Islet of Langerhans (tissue), 1 donor: ENCODE data around the gene PRR23E.

Source experiments
- FAIRE-seq: peaks from one replicate; lab custom pipeline; 2011; peaks lifted over from hg19 to GRCh38; lab: Jason Lieb, UNC

PRR23E gene

GRCh38 chr3:127228866-127229265 is 35.9 kb downstream of the PRR23E start:
- no peak for FAIRE-seq

- FAIRE-seq: no peak
Measured at GRCh38 chr3:127233371-127233770, 40.4 kb downstream of the PRR23E start.

- no peak for FAIRE-seq
Measured at GRCh38 chr3:127234778-127235177, 41.8 kb downstream of the PRR23E start.

- FAIRE-seq: no peak
Measured at GRCh38 chr3:127235706-127236105, 42.8 kb downstream of the PRR23E start.

GRCh38 chr3:127237835-127238234 is 44.9 kb downstream of the PRR23E start:
- FAIRE-seq: no peak

- FAIRE-seq: no peak
Measured at GRCh38 chr3:127238602-127239001, 45.7 kb downstream of the PRR23E start.

DNA sequence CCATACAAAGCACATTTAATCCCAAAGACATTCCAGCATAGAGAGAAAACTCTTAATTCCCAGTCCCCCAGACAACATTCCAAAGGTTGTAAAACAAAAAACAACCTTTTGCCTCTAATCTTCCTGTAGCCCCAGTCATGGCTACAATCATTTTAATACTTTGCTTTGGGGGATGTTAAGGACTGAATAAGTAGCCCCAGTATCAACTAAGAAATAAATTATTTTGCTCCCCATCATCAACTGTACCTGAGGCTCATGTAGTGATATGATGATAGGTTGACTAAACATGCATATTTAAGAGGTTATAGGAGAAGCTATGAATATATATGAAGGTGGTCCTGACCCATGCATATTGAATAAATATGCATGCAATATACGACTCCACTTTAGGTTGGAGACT is 54.4 kb downstream of the PRR23E start:
- FAIRE-seq: no peak
